ENCODE data around the gene SLC41A3.

The SLC41A3 gene

GRCh38 chr3:126114443-126115386, 30.8 kb upstream of the SLC41A3 start:
- Histone ChIP-seq H3K36me3 (no peaks in the 10 kb centered on the region), H3K27ac (no peak overlapping the region), H3K4me1 (ENCODE audit: control insufficient read depth in 1 of 2, insufficient read depth in 1 of 2, low read depth in 1 of 2, low read length in 1 of 2) (no peaks in the 10 kb centered on the region), H3K27me3 (no peaks in the 10 kb centered on the region), H3K4me3 (ENCODE audit: low read depth in 1 of 2, low read length in 1 of 2) (no peak overlapping the region), H3K9me3 (no peaks in the 10 kb centered on the region)
- TF ChIP-seq, protein P1, sequence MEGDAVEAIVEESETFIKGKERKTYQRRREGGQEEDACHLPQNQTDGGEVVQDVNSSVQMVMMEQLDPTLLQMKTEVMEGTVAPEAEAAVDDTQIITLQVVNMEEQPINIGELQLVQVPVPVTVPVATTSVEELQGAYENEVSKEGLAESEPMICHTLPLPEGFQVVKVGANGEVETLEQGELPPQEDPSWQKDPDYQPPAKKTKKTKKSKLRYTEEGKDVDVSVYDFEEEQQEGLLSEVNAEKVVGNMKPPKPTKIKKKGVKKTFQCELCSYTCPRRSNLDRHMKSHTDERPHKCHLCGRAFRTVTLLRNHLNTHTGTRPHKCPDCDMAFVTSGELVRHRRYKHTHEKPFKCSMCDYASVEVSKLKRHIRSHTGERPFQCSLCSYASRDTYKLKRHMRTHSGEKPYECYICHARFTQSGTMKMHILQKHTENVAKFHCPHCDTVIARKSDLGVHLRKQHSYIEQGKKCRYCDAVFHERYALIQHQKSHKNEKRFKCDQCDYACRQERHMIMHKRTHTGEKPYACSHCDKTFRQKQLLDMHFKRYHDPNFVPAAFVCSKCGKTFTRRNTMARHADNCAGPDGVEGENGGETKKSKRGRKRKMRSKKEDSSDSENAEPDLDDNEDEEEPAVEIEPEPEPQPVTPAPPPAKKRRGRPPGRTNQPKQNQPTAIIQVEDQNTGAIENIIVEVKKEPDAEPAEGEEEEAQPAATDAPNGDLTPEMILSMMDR (IDR thresholded peaks at IDR 0.05) = no peak

DNA sequence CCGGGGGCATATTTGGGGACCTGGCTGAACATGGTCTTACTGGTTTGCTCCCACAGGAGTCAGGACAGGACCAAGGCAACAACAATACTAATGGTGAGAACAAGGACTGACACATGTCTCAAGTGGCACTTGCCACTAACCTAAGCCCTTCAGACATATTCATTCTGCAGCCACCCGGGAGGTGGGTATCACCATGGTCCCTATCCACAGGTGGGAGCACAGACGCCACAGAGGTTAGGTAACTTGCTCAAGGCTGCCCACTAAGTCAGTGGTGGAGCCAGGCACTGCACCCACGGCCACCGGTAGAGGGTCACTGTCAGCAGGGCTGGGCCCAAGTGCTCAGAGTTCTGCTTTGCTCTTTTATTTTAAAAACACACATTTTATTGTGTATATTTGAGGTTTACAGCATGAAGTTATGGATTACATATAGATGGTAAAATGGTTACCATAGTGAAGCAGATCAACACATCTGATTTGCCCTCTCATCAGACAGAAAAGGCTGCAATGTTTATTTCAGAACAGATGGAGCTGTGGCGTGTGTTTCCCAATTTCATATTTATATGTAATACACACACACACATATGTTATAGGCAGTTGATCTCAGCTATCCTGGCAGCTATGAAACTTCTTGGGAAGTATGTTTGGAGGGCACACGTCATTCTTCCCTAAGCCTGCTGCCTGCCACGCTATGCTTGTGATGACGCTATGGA, 30.0 kb upstream of the SLC41A3 start:
- no peaks in the 10 kb centered on the region for H3K36me3 ChIP-seq
- H3K9me3 ChIP-seq = no peaks in the 10 kb centered on the region
- H3K4me1 ChIP-seq (ENCODE audit: control insufficient read depth in 1 of 2, insufficient read depth in 1 of 2, low read depth in 1 of 2, low read length in 1 of 2) = no peaks in the 10 kb centered on the region
- TF ChIP-seq, protein P1 (IDR thresholded peaks at IDR 0.05) = no peak
- H3K27me3 ChIP-seq = no peaks in the 10 kb centered on the region
- no peak overlapping the region for H3K4me3 ChIP-seq (ENCODE audit: low read depth in 1 of 2, low read length in 1 of 2)
- H3K27ac ChIP-seq = no peak overlapping the region

DNA sequence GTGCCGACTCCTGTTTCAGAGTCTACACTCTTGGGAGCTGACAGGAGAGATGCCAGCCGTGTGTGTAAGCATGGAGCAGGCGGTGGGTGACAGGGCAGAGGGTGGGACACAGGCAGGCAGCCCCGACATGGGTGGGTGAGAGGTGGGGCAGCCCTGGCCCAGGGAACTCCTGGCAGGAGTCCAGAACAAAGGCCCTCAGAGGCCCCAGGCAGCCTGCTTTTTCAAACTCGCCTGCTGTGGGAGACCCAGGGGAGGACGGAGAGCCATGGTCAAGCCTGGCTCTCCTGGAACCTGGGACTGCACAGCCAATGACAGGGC, 29.3 kb upstream of the SLC41A3 start:
- Histone ChIP-seq H3K27me3 (no peaks in the 10 kb centered on the region), H3K27ac (no peak overlapping the region)
- TF ChIP-seq, protein P1 (IDR thresholded peaks at IDR 0.05) = no peak

GRCh38 chr3:126112531-126113237, 28.8 kb upstream of the SLC41A3 start:
- TF ChIP-seq, protein P1 (IDR thresholded peaks at IDR 0.05) = no peak
- H3K27ac ChIP-seq = no peak overlapping the region
- H3K9me3 ChIP-seq = no peaks in the 10 kb centered on the region
- H3K4me1 ChIP-seq (ENCODE audit: control insufficient read depth in 1 of 2, insufficient read depth in 1 of 2, low read depth in 1 of 2, low read length in 1 of 2) = no peaks in the 10 kb centered on the region
- no peaks in the 10 kb centered on the region for H3K27me3 ChIP-seq
- no peak overlapping the region for H3K4me3 ChIP-seq (ENCODE audit: low read depth in 1 of 2, low read length in 1 of 2)
- H3K36me3 ChIP-seq = no peaks in the 10 kb centered on the region

More for the DNA sequence above, 29.3 kb upstream of the SLC41A3 start:
- Histone ChIP-seq H3K4me1 (ENCODE audit: control insufficient read depth in 1 of 2, insufficient read depth in 1 of 2, low read depth in 1 of 2, low read length in 1 of 2) (no peaks in the 10 kb centered on the region), H3K36me3 (no peaks in the 10 kb centered on the region), H3K9me3 (no peaks in the 10 kb centered on the region), H3K4me3 (ENCODE audit: low read depth in 1 of 2, low read length in 1 of 2) (no peak overlapping the region)

- H3K27me3 ChIP-seq = no peaks in the 10 kb centered on the region
- TF ChIP-seq, protein P1 (IDR thresholded peaks at IDR 0.05) = no peak
- no peaks in the 10 kb centered on the region for H3K36me3 ChIP-seq
- no peaks in the 10 kb centered on the region for H3K4me1 ChIP-seq (ENCODE audit: control insufficient read depth in 1 of 2, insufficient read depth in 1 of 2, low read depth in 1 of 2, low read length in 1 of 2)
- no peak overlapping the region for H3K4me3 ChIP-seq (ENCODE audit: low read depth in 1 of 2, low read length in 1 of 2)
- H3K9me3 ChIP-seq = no peaks in the 10 kb centered on the region
- no peak overlapping the region for H3K27ac ChIP-seq
Observed at GRCh38 chr3:126111566-126112475, 27.9 kb upstream of the SLC41A3 start.
